IPS-NIHi7 (cell line): Measurements from ENCODE around the gene LELP1.

Experiments
- DNase-seq: peaks from one replicate; pipeline ENCODE4 v3.0.0; 2012; ENCODE audit warnings: mixed read lengths; ENCODE audit errors: extremely low spot score

The LELP1 gene

GRCh38 chr1:153229076-153229829 is 26.0 kb downstream of the LELP1 start:
- peak; percentile 31 for DNase-seq

GRCh38 chr1:153231363-153231762 is 28.1 kb downstream of the LELP1 start:
- no peak for DNase-seq

DNA sequence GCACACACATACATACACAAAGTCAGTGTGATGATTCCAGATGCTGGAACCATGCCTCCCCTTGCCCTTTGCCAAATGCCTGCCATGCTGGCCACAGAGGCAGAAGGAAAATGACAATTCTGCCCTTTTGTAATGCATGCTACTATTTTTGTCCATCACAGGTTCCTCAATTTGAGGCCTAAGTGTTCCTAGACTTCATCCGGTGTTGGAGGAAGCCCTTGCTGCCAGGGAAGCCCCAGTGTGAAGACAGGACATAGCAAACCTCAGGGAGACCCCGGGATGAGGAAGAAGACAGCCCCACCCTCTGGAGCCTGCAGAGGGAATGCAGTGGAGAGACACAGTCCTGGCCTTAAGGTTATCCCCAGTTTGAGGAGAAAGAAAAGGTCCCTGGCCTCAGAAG is 28.6 kb downstream of the LELP1 start:
- DNase-seq: no peak

GRCh38 chr1:153232553-153232952 is 29.3 kb downstream of the LELP1 start:
- no peak for DNase-seq

DNA sequence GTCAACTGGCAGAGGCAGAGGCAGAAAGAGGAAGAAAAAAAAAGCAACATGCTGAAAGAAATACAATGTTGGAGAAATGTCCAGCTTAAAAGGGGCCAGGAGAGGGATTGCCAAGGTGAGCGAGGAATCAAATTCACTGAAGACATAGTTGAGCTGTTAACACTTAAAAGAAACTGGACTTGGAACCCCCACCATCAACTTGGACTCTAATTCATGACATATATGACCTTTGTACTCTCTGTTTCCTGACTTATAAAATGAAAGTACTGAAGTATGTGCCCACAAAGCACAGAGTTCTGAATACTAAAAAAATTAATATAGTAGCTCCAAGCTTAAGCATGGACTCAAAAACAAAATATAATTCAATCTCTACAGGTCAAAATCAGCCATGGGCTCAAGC is 30.2 kb downstream of the LELP1 start:
- DNase-seq: no peak

- DNase-seq: peak; percentile 49
These were observed 35.3 kb downstream of the LELP1 start for GRCh38 chr1:153238527-153238926.

DNA sequence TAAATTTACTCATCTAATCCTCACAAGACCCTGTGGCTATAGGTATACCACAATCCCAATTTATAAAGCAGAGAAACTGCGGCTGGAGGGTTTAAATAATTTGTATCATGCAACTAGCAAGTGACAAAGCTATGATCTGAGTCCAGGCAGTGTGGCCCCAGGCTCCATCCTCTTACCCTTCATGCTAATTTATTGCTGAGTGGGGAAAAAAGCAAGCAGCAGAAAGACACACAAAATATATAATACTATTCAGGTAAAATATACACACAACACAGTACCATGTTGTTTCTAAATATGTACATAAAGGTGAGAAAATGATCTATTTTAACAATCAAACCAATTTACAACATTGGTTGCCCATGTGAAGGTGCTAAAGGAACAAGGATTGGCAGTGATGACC is 38.9 kb downstream of the LELP1 start:
- DNase-seq: no peak

GRCh38 chr1:153245466-153245865 is 42.2 kb downstream of the LELP1 start:
- no peak for DNase-seq

GRCh38 chr1:153246018-153246417 is 42.8 kb downstream of the LELP1 start:
- DNase-seq: no peak

DNA sequence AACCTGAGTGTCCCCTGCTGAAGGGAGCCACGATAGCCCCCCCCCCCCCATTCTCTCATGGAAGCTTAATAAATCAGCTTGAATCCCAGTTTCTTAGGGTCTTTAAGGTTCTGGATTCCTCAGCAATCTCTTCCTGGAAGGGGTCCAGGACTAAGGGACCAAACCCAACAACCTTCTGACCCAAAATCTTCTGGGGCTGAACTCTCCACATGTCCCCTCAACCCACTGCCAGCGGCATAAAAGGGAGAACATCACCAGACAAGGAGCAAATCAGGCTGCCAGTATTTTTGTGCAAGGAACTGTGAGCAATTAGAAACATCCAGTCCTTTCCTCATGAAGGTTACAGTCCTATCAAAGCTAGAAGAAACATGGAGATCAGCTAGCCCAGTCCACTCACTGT is 43.6 kb downstream of the LELP1 start:
- DNase-seq: no peak

- DNase-seq: no peak
These were observed 45.1 kb downstream of the LELP1 start for GRCh38 chr1:153248176-153248879.

- DNase-seq: no peak
These were observed 46.9 kb downstream of the LELP1 start for GRCh38 chr1:153250166-153250565.

DNA sequence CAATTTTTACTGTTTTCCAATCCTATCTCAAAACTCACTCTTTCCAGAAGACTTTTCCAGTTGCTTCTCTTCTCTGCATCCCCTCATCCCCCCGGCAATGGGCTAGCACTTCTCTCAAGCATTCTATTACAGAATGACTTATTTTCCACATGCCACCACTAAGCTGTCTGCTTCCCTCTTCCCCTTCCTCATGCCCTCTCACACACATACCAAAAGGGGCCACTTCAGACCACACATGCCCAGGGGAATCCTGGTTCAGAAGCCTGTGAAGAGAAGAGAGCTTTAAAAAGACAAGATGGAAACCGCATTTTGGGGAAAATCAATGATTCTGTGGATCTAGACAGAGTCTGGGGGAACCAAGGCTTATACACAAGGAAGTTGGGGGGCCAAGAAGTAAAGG is 47.9 kb downstream of the LELP1 start:
- DNase-seq: no peak

GRCh38 chr1:153251562-153251961 is 48.3 kb downstream of the LELP1 start:
- DNase-seq: no peak

DNA sequence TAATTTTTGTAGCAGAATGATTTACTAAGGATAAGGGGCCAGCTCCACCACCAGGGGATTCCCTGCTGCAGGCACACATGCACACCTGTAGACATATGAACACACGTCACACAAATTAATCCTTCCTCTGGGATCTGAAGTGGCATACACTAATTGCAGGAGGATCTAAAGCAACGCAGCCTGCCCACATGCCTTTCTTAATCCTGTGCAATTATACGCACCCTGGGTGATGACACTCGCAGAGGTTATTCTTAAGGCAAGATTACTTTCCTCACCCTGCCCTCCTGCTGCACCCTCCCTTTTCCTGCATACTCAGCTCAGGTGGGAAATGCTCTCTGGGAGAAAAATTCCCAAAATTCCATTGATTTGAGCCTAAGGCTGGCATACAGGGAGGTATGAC is 48.8 kb downstream of the LELP1 start:
- DNase-seq: no peak

GRCh38 chr1:153253076-153253475 is 49.8 kb downstream of the LELP1 start:
- no peak for DNase-seq

DNA sequence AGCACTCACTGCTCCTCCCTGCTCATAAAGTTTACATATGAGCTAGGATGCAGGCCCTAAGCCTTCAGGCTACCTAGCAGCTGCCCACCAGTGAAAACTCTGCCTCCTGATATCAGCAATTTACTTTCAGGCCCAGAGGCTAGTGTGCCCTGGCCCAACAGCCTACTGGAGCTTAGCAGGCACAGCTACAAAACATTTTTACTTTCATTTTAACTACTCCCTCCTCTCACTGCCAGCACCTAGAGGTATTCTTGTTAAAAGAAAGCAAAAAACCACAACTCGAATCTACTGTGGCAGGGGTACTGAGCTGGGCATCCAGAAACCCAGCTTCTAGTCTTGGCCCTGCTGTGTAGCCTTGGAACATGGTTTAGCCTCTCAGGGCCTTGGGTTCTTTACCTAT is 50.5 kb downstream of the LELP1 start:
- no peak for DNase-seq
